ENCODE measurements around the gene DDC.

DDC gene

GRCh38 chr7:50608196-50608906 is 43.1 kb upstream of the DDC start:
- Histone ChIP-seq H3K4me2 (ENCODE audit: low read length) (no peak overlapping the region), H3K9ac (no peak overlapping the region), H3K4me1 (no peaks in the 10 kb centered on the region), H3K27me3 (ENCODE audit: control insufficient read depth, insufficient read depth, low read length) (no peaks in the 10 kb centered on the region), H3K79me2 (no peaks in the 10 kb centered on the region), H3K9me3 (ENCODE audit: control insufficient read depth, low read length) (no peaks in the 10 kb centered on the region), H3K36me3 (ENCODE audit: control insufficient read depth, insufficient read depth, low read length) (no peaks in the 10 kb centered on the region), H3K4me3 (ENCODE audit: low read depth, low read length) (no peak overlapping the region), H3K27ac (no peak overlapping the region), H2AFZ (no peak overlapping the region)
- no peak for TF ChIP-seq CTCF (IDR thresholded peaks at IDR 0.05)

- no peak overlapping the region for H2AFZ ChIP-seq
- H3K27ac ChIP-seq, result no peak overlapping the region
- TF ChIP-seq CTCF (IDR thresholded peaks at IDR 0.05), result no peak
- no peaks in the 10 kb centered on the region for H3K27me3 ChIP-seq (ENCODE audit: control insufficient read depth, insufficient read depth, low read length)
- H3K4me2 ChIP-seq (ENCODE audit: low read length), result no peak overlapping the region
- no peak overlapping the region for H3K4me3 ChIP-seq (ENCODE audit: low read depth, low read length)
- H3K79me2 ChIP-seq, result no peaks in the 10 kb centered on the region
- no peak overlapping the region for H3K9ac ChIP-seq
- no peaks in the 10 kb centered on the region for H3K36me3 ChIP-seq (ENCODE audit: control insufficient read depth, insufficient read depth, low read length)
- H3K9me3 ChIP-seq (ENCODE audit: control insufficient read depth, low read length), result no peaks in the 10 kb centered on the region
- no peaks in the 10 kb centered on the region for H3K4me1 ChIP-seq
Observed at GRCh38 chr7:50607524-50608125, 42.4 kb upstream of the DDC start.

GRCh38 chr7:50605059-50605458 is 39.9 kb upstream of the DDC start:
- Histone ChIP-seq H3K27me3 (ENCODE audit: control insufficient read depth, insufficient read depth, low read length) (no peaks in the 10 kb centered on the region), H3K4me1 (no peaks in the 10 kb centered on the region), H2AFZ (no peak overlapping the region), H3K27ac (no peak overlapping the region), H3K79me2 (no peaks in the 10 kb centered on the region), H3K36me3 (ENCODE audit: control insufficient read depth, insufficient read depth, low read length) (no peaks in the 10 kb centered on the region), H3K9me3 (ENCODE audit: control insufficient read depth, low read length) (no peaks in the 10 kb centered on the region), H3K9ac (no peak overlapping the region), H3K4me3 (ENCODE audit: low read depth, low read length) (no peak overlapping the region), H3K4me2 (ENCODE audit: low read length) (no peak overlapping the region)
- TF ChIP-seq CTCF (IDR thresholded peaks at IDR 0.05), result no peak

DNA sequence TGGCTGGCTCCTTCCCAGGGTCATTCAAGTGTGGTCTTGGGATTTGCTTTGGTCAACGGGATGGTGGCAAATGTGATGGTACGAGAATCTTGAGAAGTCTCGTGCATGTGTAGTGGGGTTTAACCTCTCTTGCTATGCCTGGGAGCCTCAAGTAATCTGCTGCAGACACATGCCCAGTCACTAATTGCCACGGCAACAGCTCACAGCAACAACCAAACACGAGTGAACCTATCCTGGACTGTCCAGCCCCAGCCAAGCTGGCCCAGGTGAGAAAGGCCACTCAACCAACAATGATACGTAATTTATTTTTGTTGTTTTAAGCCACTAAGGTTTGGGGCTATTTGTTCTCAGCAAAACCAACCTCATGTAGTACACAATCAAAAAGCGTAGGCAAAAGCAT is 38.1 kb upstream of the DDC start:
- H3K9ac ChIP-seq, result no peak overlapping the region
- no peaks in the 10 kb centered on the region for H3K9me3 ChIP-seq (ENCODE audit: control insufficient read depth, low read length)
- no peaks in the 10 kb centered on the region for H3K36me3 ChIP-seq (ENCODE audit: control insufficient read depth, insufficient read depth, low read length)
- no peak for TF ChIP-seq CTCF (IDR thresholded peaks at IDR 0.05)
- H3K4me3 ChIP-seq (ENCODE audit: low read depth, low read length), result no peak overlapping the region
- H2AFZ ChIP-seq, result no peak overlapping the region
- H3K27ac ChIP-seq, result no peak overlapping the region
- H3K79me2 ChIP-seq, result no peaks in the 10 kb centered on the region
- H3K4me1 ChIP-seq, result no peaks in the 10 kb centered on the region
- no peaks in the 10 kb centered on the region for H3K27me3 ChIP-seq (ENCODE audit: control insufficient read depth, insufficient read depth, low read length)
- no peak overlapping the region for H3K4me2 ChIP-seq (ENCODE audit: low read length)

GRCh38 chr7:50599385-50599784 is 34.2 kb upstream of the DDC start:
- Histone ChIP-seq H3K9ac (no peak overlapping the region), H3K4me2 (ENCODE audit: low read length) (no peak overlapping the region), H3K27ac (no peak overlapping the region), H2AFZ (no peak overlapping the region), H3K9me3 (ENCODE audit: control insufficient read depth, low read length) (no peaks in the 10 kb centered on the region), H3K27me3 (ENCODE audit: control insufficient read depth, insufficient read depth, low read length) (no peaks in the 10 kb centered on the region), H3K4me3 (ENCODE audit: low read depth, low read length) (no peak overlapping the region), H3K79me2 (no peaks in the 10 kb centered on the region), H3K36me3 (ENCODE audit: control insufficient read depth, insufficient read depth, low read length) (no peaks in the 10 kb centered on the region), H3K4me1 (no peaks in the 10 kb centered on the region)
- no peak for TF ChIP-seq CTCF (IDR thresholded peaks at IDR 0.05)
